Neural progenitor cell (in vitro differentiated cells): ENCODE data around the gene TFAM. TPM values are rescaled to one million over a fixed set of nuclear protein-coding genes. Genes with fewer than 3 reads are reported as not detected.

Source experiments
- DNase-seq: peaks from one replicate; pipeline ENCODE4 v3.0.0-alpha.2; 2016; ENCODE audit warnings: low spot score
- H2AFZ ChIP-seq: fragments of 200-600 bp; sonication (generic); replicated peaks from 2 replicates; pipeline ENCODE4 v1.6.1; 2016; ENCODE audit warnings: antibody characterized with exemption
- H3F3A ChIP-seq: fragments of 200-600 bp; sonication (generic); 2 replicates; pipeline ENCODE4 v1.6.1; 2016; ENCODE audit warnings: antibody characterized with exemption, low read depth
- H3K27ac ChIP-seq: fragments of 200-600 bp; sonication (generic); 2 replicates; pipeline ENCODE4 v1.5.1; 2016; ENCODE audit warnings: mild to moderate bottlenecking
- H3K27me3 ChIP-seq: fragments of 200-600 bp; sonication (generic); 2 replicates; pipeline ENCODE4 v1.6.1; 2016; ENCODE audit warnings: mild to moderate bottlenecking, moderate library complexity
- H3K36me3 ChIP-seq: fragments of 200-600 bp; sonication (generic); 2 replicates; pipeline ENCODE4 v1.5.1; 2016
- H3K4me1 ChIP-seq: fragments of 200-600 bp; sonication (generic); 2 replicates; pipeline ENCODE4 v1.6.1; 2016; ENCODE audit warnings: mixed run types
- H3K4me2 ChIP-seq: fragments of 200-600 bp; sonication (generic); 2 replicates; pipeline ENCODE4 v1.6.1; 2016
- H3K4me3 ChIP-seq: fragments of 200-600 bp; sonication (generic); 2 replicates; pipeline ENCODE4 v1.5.1; 2016
- H3K79me2 ChIP-seq: fragments of 200-600 bp; sonication (generic); 2 replicates; pipeline ENCODE4 v1.6.1; 2016; ENCODE audit warnings: low read depth
- H3K9ac ChIP-seq: fragments of 200-600 bp; sonication (generic); 2 replicates; pipeline ENCODE4 v1.6.1; 2016
- H3K9me3 ChIP-seq: fragments of 200-600 bp; sonication (generic); 2 replicates; pipeline ENCODE4 v1.5.1; 2016; ENCODE audit warnings: low read depth
- H4K20me1 ChIP-seq: fragments of 200-600 bp; sonication (generic); 2 replicates; pipeline ENCODE4 v1.6.1; 2016; ENCODE audit warnings: low read depth
- H3K27ac Mint-ChIP-seq: 3 replicates; pipeline ENCODE4 v1.8.0; 2021; ENCODE audit warnings: mixed read lengths
- H3K27me3 Mint-ChIP-seq: 2 replicates; pipeline ENCODE4 v1.8.0; 2022; ENCODE audit warnings: low read depth, mild to moderate bottlenecking, inconsistent platforms, moderate library complexity, mixed read lengths; ENCODE audit not compliant: insufficient read depth
- H3K36me3 Mint-ChIP-seq: 3 replicates; pipeline ENCODE4 v1.8.0; 2021; ENCODE audit warnings: mixed read lengths
- H3K4me1 Mint-ChIP-seq: 3 replicates; pipeline ENCODE4 v1.8.0; 2021; ENCODE audit warnings: mixed read lengths
- H3K4me3 Mint-ChIP-seq: 3 replicates; pipeline ENCODE4 v1.8.0; 2021; ENCODE audit warnings: mild to moderate bottlenecking, moderate library complexity, mixed read lengths
- H3K9me3 Mint-ChIP-seq: 3 replicates; pipeline ENCODE4 v1.8.0; 2020; ENCODE audit warnings: mixed read lengths
- EZH2 ChIP-seq: fragments of 200-600 bp; sonication (generic); IDR thresholded peaks from 2 replicates; pipeline ENCODE4 v1.6.1; 2017; ENCODE audit warnings: antibody characterized with exemption, mild to moderate bottlenecking, moderate library complexity
- EZH2phosphoT487 ChIP-seq: fragments of 200-600 bp; sonication (generic); IDR thresholded peaks from 2 replicates; pipeline ENCODE4 v1.6.1; 2017; ENCODE audit warnings: antibody characterized with exemption
- total RNA-seq: library from RNA; depleted of rRNA; stranded (reverse); fragments of >200 nt; gene quantifications from 2 replicates; pipeline ENCODE4 v1.2.3, GENCODE V29; 2015; ENCODE audit warnings: low replicate concordance
- TF ChIP-seq, protein P1 (sequence below): fragments of 200-600 bp; sonication (generic); IDR thresholded peaks from 2 replicates; pipeline ENCODE4 v1.5.1; 2017; ENCODE audit warnings: antibody characterized with exemption, mild to moderate bottlenecking

The TFAM gene
- total RNA-seq, 1 donor from 2014 or later, result 61.2 TPM

DNA sequence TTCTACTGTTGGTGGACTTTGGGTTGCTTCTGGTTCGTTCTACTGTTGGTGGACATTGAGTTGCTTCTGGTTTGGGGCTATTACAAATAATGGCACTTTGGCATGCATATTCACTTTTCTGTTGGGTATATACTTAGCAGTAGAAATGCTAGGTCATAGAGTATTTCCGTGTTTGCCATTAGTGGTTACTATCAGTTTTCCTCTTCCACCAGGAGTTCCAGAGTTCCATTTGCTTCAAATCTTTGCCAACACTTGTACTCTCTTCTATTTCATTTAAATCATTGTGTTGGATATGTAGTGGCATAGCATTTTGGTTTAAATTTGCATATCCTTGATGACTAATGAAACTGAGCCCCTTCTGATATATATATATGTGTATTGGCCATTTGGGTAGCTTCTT lies 35.2 kb upstream of the TFAM start:
- no peak overlapping the region for H3K27ac Mint-ChIP-seq
- Histone ChIP-seq H3K36me3 (no peaks in the 10 kb centered on the region), H2AFZ (no peak overlapping the region), H3K27ac (no peak overlapping the region), H3K4me3 (no peak overlapping the region), H3K9ac (no peak overlapping the region), H3F3A (peaks cover 11% of the 10 kb centered on the region), H3K4me1 (peaks cover 20% of the 10 kb centered on the region), H4K20me1 (peaks cover 6% of the 10 kb centered on the region), H3K79me2 (peaks cover 82% of the 10 kb centered on the region), H3K4me2 (no peak overlapping the region), H3K9me3 (no peaks in the 10 kb centered on the region), H3K27me3 (no peaks in the 10 kb centered on the region)
- no peak for DNase-seq
- H3K4me3 Mint-ChIP-seq, result no peak overlapping the region
- peaks cover 2% of the 10 kb centered on the region for H3K27me3 Mint-ChIP-seq
- TF ChIP-seq, protein P1, sequence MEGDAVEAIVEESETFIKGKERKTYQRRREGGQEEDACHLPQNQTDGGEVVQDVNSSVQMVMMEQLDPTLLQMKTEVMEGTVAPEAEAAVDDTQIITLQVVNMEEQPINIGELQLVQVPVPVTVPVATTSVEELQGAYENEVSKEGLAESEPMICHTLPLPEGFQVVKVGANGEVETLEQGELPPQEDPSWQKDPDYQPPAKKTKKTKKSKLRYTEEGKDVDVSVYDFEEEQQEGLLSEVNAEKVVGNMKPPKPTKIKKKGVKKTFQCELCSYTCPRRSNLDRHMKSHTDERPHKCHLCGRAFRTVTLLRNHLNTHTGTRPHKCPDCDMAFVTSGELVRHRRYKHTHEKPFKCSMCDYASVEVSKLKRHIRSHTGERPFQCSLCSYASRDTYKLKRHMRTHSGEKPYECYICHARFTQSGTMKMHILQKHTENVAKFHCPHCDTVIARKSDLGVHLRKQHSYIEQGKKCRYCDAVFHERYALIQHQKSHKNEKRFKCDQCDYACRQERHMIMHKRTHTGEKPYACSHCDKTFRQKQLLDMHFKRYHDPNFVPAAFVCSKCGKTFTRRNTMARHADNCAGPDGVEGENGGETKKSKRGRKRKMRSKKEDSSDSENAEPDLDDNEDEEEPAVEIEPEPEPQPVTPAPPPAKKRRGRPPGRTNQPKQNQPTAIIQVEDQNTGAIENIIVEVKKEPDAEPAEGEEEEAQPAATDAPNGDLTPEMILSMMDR, result no peak
- no peak for TF ChIP-seq EZH2
- no peak for TF ChIP-seq EZH2phosphoT487
- H3K4me1 Mint-ChIP-seq, result peaks cover 13% of the 10 kb centered on the region
- peaks cover 12% of the 10 kb centered on the region for H3K36me3 Mint-ChIP-seq
- no peaks in the 10 kb centered on the region for H3K9me3 Mint-ChIP-seq

- Histone ChIP-seq H3K9ac (no peak overlapping the region), H3K79me2 (peaks cover 86% of the 10 kb centered on the region), H3F3A (peaks cover 11% of the 10 kb centered on the region), H3K9me3 (no peaks in the 10 kb centered on the region), H3K4me2 (no peak overlapping the region), H3K4me3 (no peak overlapping the region), H3K36me3 (no peaks in the 10 kb centered on the region), H3K27ac (no peak overlapping the region), H3K4me1 (peaks cover 20% of the 10 kb centered on the region), H2AFZ (no peak overlapping the region), H4K20me1 (peaks cover 6% of the 10 kb centered on the region), H3K27me3 (no peaks in the 10 kb centered on the region)
- TF ChIP-seq EZH2 (no peak), EZH2phosphoT487 (no peak)
- TF ChIP-seq, protein P1, result no peak
- Mint-ChIP-seq H3K4me1 (peaks cover 13% of the 10 kb centered on the region), H3K27ac (no peak overlapping the region), H3K36me3 (peaks cover 8% of the 10 kb centered on the region), H3K27me3 (peaks cover 2% of the 10 kb centered on the region), H3K9me3 (no peaks in the 10 kb centered on the region), H3K4me3 (no peak overlapping the region)
- no peak for DNase-seq
Measured at GRCh38 chr10:58350619-58351323, 34.4 kb upstream of the TFAM start.

DNA sequence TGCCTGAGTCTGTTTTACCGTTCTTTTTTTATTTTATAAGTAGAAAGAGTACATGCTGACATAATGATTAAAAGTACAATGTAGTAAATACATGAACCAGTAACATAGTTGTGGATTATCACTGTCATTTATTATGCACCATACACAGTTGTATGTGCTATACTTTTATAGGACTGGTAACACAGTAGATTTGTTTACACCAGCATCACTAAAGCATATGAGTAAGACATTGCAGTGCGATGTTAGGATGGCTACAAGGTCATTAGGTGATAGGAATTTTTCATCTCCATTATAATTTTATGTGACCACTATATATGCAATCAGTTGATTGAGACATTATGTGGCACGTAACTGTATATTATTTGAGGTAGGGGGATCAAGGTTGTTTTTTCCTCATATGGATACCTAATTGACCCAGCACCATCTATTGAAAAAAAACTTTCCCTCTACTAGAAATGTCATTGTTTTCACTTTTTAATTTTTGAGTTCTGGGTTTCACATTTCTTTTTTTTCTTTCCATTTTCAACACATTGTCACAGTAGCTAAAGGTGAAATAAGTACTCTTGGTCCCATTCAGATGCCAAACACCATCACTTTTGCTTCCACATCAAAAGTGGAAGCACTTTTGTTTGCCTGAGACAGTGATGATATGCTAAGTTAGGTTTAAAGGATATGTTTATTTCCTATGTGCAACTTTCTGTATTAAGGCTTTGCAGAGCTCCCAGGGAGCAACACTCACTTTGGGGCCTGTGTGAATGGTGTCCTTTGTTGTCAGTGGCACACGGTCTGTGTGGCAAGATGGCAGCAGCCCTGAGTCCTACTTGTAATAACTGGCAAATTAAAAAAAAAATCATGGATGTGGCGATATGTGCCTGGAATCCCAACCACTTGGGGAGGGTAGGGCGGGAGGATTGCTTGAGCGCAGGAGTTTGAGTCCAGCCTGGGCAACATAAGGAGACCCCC lies 33.3 kb upstream of the TFAM start:
- Histone ChIP-seq H3K4me2 (no peak overlapping the region), H2AFZ (no peak overlapping the region), H3K4me1 (peaks cover 20% of the 10 kb centered on the region), H3K27ac (no peak overlapping the region), H3K9ac (no peak overlapping the region), H4K20me1 (peaks cover 6% of the 10 kb centered on the region), H3K79me2 (peaks cover 95% of the 10 kb centered on the region), H3K4me3 (no peak overlapping the region), H3F3A (peaks cover 11% of the 10 kb centered on the region), H3K9me3 (no peaks in the 10 kb centered on the region), H3K27me3 (no peaks in the 10 kb centered on the region), H3K36me3 (no peaks in the 10 kb centered on the region)
- H3K4me3 Mint-ChIP-seq, result no peak overlapping the region
- H3K9me3 Mint-ChIP-seq, result no peaks in the 10 kb centered on the region
- H3K4me1 Mint-ChIP-seq, result peaks cover 13% of the 10 kb centered on the region
- peaks cover 2% of the 10 kb centered on the region for H3K27me3 Mint-ChIP-seq
- H3K36me3 Mint-ChIP-seq, result peaks cover 4% of the 10 kb centered on the region
- H3K27ac Mint-ChIP-seq, result no peak overlapping the region
- DNase-seq, result no peak
- TF ChIP-seq EZH2, result no peak
- TF ChIP-seq EZH2phosphoT487, result no peak
- TF ChIP-seq, protein P1, result no peak
